CD4-positive, CD25-positive, alpha-beta regulatory T cell (primary cell): ENCODE results near the gene MYO3A. TPM values are rescaled to one million over a fixed set of nuclear protein-coding genes. Genes with fewer than 3 reads are reported as not detected.

Experiments used
- ATAC-seq, 2 donors: fragments of 150-1000 bp; cut with Tn5 transposase; one replicate each; pipeline ENCODE4 v1.10.0; 2021; ENCODE audit warnings: low read depth in 2 of 2, moderate number of reproducible peaks in 2 of 2, moderate library complexity in 1 of 2
- DNase-seq, 3 donors: peaks; one replicate each; pipeline versions ENCODE4 v3.0.0 to v3.0.0-alpha.2; 2012 to 2022; ENCODE audit warnings: mixed read lengths in 1 of 3
- H3K27ac ChIP-seq: one replicate; pipeline ENCODE4 v1.7.0; 2013; ENCODE audit warnings: mild to moderate bottlenecking, low read length; ENCODE audit not compliant: insufficient read depth, poor library complexity, severe bottlenecking
- H3K27me3 ChIP-seq: one replicate; pipeline ENCODE4 v1.7.0; 2013; ENCODE audit warnings: low read length; ENCODE audit not compliant: control insufficient read depth, insufficient read depth
- H3K36me3 ChIP-seq: one replicate; pipeline ENCODE4 v1.7.0; 2013; ENCODE audit warnings: mild to moderate bottlenecking, low read length, moderate library complexity; ENCODE audit not compliant: control insufficient read depth, insufficient read depth
- H3K4me1 ChIP-seq: 2 replicates; pipeline ENCODE4 v1.7.0; 2013; ENCODE audit warnings: mild to moderate bottlenecking, low read length; ENCODE audit not compliant: insufficient read depth, control insufficient read depth, poor library complexity, severe bottlenecking
- H3K4me3 ChIP-seq: one replicate; pipeline ENCODE4 v1.7.0; 2013; ENCODE audit warnings: low read depth, mild to moderate bottlenecking, low read length, moderate library complexity
- H3K9me3 ChIP-seq, 2 experiments: 1 replicate in 1 of 2; 2 replicates in 1 of 2; pipeline ENCODE4 v1.7.0; 2013; ENCODE audit warnings: low read length in 2 of 2, mild to moderate bottlenecking in 1 of 2, moderate library complexity in 1 of 2; ENCODE audit not compliant: control insufficient read depth in 2 of 2
- H3K27ac Mint-ChIP-seq, 3 donors: one replicate each; pipeline ENCODE4 v1.8.0; 2020 to 2022; ENCODE audit warnings: mild to moderate bottlenecking in 3 of 3, mixed read lengths in 3 of 3, moderate library complexity in 2 of 3
- H3K27me3 Mint-ChIP-seq: one replicate; pipeline ENCODE4 v1.8.0; 2022; ENCODE audit warnings: mild to moderate bottlenecking, mixed read lengths
- H3K36me3 Mint-ChIP-seq: one replicate; pipeline ENCODE4 v1.8.0; 2020; ENCODE audit warnings: mixed read lengths
- H3K4me1 Mint-ChIP-seq, 4 donors: one replicate each; pipeline ENCODE4 v1.8.0; 2020 to 2022; ENCODE audit warnings: mixed read lengths in 4 of 4, mild to moderate bottlenecking in 1 of 4
- H3K4me3 Mint-ChIP-seq, 4 donors: one replicate each; pipeline ENCODE4 v1.8.0; 2020 to 2022; ENCODE audit warnings: mild to moderate bottlenecking in 4 of 4, mixed read lengths in 4 of 4, moderate library complexity in 3 of 4
- H3K9me3 Mint-ChIP-seq, 7 donors: one replicate each; pipeline ENCODE4 v1.8.0; 2020 to 2022; ENCODE audit warnings: mixed read lengths in 7 of 7, mild to moderate bottlenecking in 3 of 7, moderate library complexity in 2 of 7
- polyA plus RNA-seq, 4 donors: library from polyadenylated mRNA; unstranded; fragments of 300-500 nt; fragmentation: Illumina TruSeq; gene quantifications; one replicate each; pipeline ENCODE4 v1.2.3, GENCODE V29; 2021
- total RNA-seq: library from RNA; stranded (reverse); gene quantifications from one replicate; pipeline ENCODE4 v1.2.3, GENCODE V29; 2022

The MYO3A gene
- total and polyA plus RNA-seq, 5 donors from 2014 or later, result not detected

DNA sequence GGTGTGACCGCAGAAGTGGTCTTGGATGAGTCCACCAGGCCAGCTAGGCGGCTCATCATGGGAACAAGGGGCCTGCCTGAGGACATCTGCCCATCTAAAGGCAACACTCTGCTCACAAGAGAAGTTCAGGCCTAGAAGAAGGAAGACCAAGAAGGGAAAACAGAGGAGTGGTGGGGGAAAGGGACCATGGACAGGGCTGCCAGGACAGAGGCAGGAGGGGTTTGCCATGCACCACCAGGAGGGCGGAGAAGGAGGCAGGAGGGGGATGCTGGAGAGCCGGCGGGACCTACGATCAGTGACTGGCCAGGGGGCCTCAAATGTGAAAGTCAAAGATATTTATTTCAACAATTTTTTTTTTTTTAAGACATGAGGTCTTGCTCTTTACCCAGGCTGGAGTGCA lies 315.7 kb downstream of the MYO3A start:
- Histone ChIP-seq H3K9me3 (no peaks in the 10 kb centered on the region), H3K36me3 (no peaks in the 10 kb centered on the region), H3K4me1 (no peaks in the 10 kb centered on the region), H3K27ac (no peak overlapping the region), H3K27me3 (peaks cover under 1% of the 10 kb centered on the region), H3K4me3 (no peak overlapping the region)
- Mint-ChIP-seq H3K27me3 (peaks cover 5% of the 10 kb centered on the region), H3K4me1 (no peaks in the 10 kb centered on the region), H3K4me3 (no peak overlapping the region), H3K36me3 (no peaks in the 10 kb centered on the region), H3K27ac (no peak overlapping the region), H3K9me3 (peaks cover 0 to 3% (median 0%) of the 10 kb centered on the region in 7 donors)
- DNase-seq (no peak), ATAC-seq (no peak)

DNA sequence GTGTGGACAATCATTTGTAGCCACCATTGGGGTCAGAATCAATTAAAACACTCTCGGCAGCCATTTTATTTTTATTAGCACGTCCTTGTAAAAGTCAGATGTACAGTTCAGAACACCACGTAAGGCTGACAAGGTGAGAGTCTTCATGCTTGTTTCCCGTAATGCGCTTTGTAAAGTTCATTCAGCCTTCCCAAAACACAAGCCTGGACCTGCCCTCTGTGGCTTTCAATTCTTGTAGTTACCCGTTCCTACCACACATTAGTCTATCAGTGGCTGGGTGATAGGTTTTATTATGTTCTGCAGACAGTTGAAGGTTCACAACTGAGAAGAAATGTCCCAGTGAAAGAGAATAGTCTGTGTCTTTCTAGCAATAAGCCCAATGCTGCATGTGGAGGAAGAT lies 317.9 kb downstream of the MYO3A start:
- Mint-ChIP-seq H3K27ac (no peak overlapping the region), H3K27me3 (peaks cover 8% of the 10 kb centered on the region)

GRCh38 chr10:26254616-26255015 lies 320.6 kb downstream of the MYO3A start:
- Mint-ChIP-seq H3K27ac (no peak overlapping the region), H3K4me3 (no peak overlapping the region)

More for the DNA sequence above, 317.9 kb downstream of the MYO3A start:
- Mint-ChIP-seq H3K4me1 (no peaks in the 10 kb centered on the region), H3K9me3 (peaks cover 0 to 3% (median 0%) of the 10 kb centered on the region in 7 donors), H3K36me3 (no peaks in the 10 kb centered on the region), H3K4me3 (no peak overlapping the region)
- Histone ChIP-seq H3K27me3 (peaks cover 2% of the 10 kb centered on the region), H3K9me3 (no peaks in the 10 kb centered on the region), H3K27ac (no peak overlapping the region), H3K4me3 (no peak overlapping the region), H3K4me1 (no peaks in the 10 kb centered on the region), H3K36me3 (no peaks in the 10 kb centered on the region)
- no peak for DNase-seq
- no peak for ATAC-seq

GRCh38 chr10:26259341-26259740 lies 325.3 kb downstream of the MYO3A start:
- no peaks in the 10 kb centered on the region for H3K9me3 ChIP-seq
- Mint-ChIP-seq H3K4me3 (no peak overlapping the region), H3K27ac (no peak overlapping the region), H3K36me3 (no peaks in the 10 kb centered on the region), H3K4me1 (no peaks in the 10 kb centered on the region), H3K9me3 (peaks cover 0 to 1% (median 0%) of the 10 kb centered on the region in 7 donors), H3K27me3 (peaks cover 24% of the 10 kb centered on the region)
- no peak overlapping the region for H3K4me3 ChIP-seq
- ATAC-seq (no peak), DNase-seq (no peak)
- H3K36me3 ChIP-seq, result no peaks in the 10 kb centered on the region
- H3K27me3 ChIP-seq, result peaks cover 6% of the 10 kb centered on the region
- no peak overlapping the region for H3K27ac ChIP-seq
- H3K4me1 ChIP-seq, result no peaks in the 10 kb centered on the region

More at GRCh38 chr10:26254616-26255015, 320.6 kb downstream of the MYO3A start:
- ATAC-seq (no peak), DNase-seq (no peak)
- Mint-ChIP-seq H3K9me3 (peaks cover 0 to 3% (median 0%) of the 10 kb centered on the region in 7 donors), H3K4me1 (no peaks in the 10 kb centered on the region), H3K27me3 (peaks cover 21% of the 10 kb centered on the region), H3K36me3 (no peaks in the 10 kb centered on the region)
- Histone ChIP-seq H3K27me3 (peaks cover 2% of the 10 kb centered on the region), H3K4me3 (no peak overlapping the region), H3K27ac (no peak overlapping the region), H3K9me3 (no peaks in the 10 kb centered on the region), H3K36me3 (no peaks in the 10 kb centered on the region), H3K4me1 (no peaks in the 10 kb centered on the region)
